Lower lobe of right lung (tissue), 2 donors: ENCODE measurements around the gene SH3BP5. TPM values are rescaled to one million over a fixed set of nuclear protein-coding genes. Genes with fewer than 3 reads are reported as not detected.
A peak's percentile ranks its signal among the peaks of the same experiment; 100 is the strongest.

ENCODE experiments used
- ATAC-seq, 2 donors: fragments of 200-7000 bp; cut with Tn5 transposase; one replicate each; pipeline ENCODE4 v1.9.1; 2020 to 2022; ENCODE audit warnings: mild to moderate bottlenecking in 2 of 2, moderate library complexity in 2 of 2
- DNase-seq: peaks from one replicate; pipeline ENCODE4 v3.0.0-alpha.2; 2020
- H3K27ac ChIP-seq: fragments of 200-600 bp; one replicate; pipeline ENCODE4 v1.8.0; 2022
- H3K27me3 ChIP-seq: fragments of 200-600 bp; one replicate; pipeline ENCODE4 v1.8.0; 2022; ENCODE audit warnings: low read depth
- H3K36me3 ChIP-seq: fragments of 200-600 bp; one replicate; pipeline ENCODE4 v1.8.0; 2022; ENCODE audit warnings: mild to moderate bottlenecking
- H3K4me1 ChIP-seq: fragments of 200-600 bp; one replicate; pipeline ENCODE4 v1.8.0; 2022
- H3K4me3 ChIP-seq: fragments of 200-600 bp; one replicate; pipeline ENCODE4 v1.8.0; 2022; ENCODE audit warnings: mild to moderate bottlenecking
- H3K9me3 ChIP-seq: fragments of 200-600 bp; one replicate; pipeline ENCODE4 v1.8.0; 2022
- intact Hi-C: fragments of 100-400 bp; cut with DNase I; formaldehyde crosslinking; loops from one replicate; pipeline ENCODE4 v1.11.0; 2022
- total RNA-seq: library from RNA; stranded (reverse); fragmentation: NEBNext Ultra II Directional; extraction: Animal tissue kit (Norgen Biotek cat#: 25700); gene quantifications from one replicate; pipeline ENCODE4 v1.2.1, GENCODE V29; 2021
- TF ChIP-seq, protein P1 (sequence below): fragments of 200-600 bp; IDR thresholded peaks from one replicate; pipeline ENCODE4 v1.8.0; 2022; ENCODE audit warnings: antibody characterized with exemption, mild to moderate bottlenecking
- donor health status: DM: no; HTN: yes; CAD: no; lungs with severe emphysema.

The SH3BP5 gene
- total RNA-seq, 1 donor from 2014 or later, result 106 TPM

GRCh38 chr3:15205482-15205933 is 126.9 kb downstream of the SH3BP5 start:
- TF ChIP-seq, protein P1, sequence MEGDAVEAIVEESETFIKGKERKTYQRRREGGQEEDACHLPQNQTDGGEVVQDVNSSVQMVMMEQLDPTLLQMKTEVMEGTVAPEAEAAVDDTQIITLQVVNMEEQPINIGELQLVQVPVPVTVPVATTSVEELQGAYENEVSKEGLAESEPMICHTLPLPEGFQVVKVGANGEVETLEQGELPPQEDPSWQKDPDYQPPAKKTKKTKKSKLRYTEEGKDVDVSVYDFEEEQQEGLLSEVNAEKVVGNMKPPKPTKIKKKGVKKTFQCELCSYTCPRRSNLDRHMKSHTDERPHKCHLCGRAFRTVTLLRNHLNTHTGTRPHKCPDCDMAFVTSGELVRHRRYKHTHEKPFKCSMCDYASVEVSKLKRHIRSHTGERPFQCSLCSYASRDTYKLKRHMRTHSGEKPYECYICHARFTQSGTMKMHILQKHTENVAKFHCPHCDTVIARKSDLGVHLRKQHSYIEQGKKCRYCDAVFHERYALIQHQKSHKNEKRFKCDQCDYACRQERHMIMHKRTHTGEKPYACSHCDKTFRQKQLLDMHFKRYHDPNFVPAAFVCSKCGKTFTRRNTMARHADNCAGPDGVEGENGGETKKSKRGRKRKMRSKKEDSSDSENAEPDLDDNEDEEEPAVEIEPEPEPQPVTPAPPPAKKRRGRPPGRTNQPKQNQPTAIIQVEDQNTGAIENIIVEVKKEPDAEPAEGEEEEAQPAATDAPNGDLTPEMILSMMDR, result no peak
- no peaks in the 10 kb centered on the region for H3K27me3 ChIP-seq
- H3K4me1 ChIP-seq, result peaks cover 36% of the 10 kb centered on the region
- DNase-seq (no peak), ATAC-seq (no peak)
- H3K36me3 ChIP-seq, result peaks cover 15% of the 10 kb centered on the region
- no peaks in the 10 kb centered on the region for H3K9me3 ChIP-seq
- H3K4me3 ChIP-seq, result peak overlapping the region; percentile 88
- H3K27ac ChIP-seq, result peak overlapping the region; percentile 98
- intact Hi-C loops, result no loop called here

Other genes with a start within 250 kb of the SH3BP5 start
- 29.7 TPM for gene RBSN, start 233.4 kb downstream of the SH3BP5 start, total RNA-seq
- 49.4 TPM for gene CAPN7, start 126.3 kb downstream of the SH3BP5 start, total RNA-seq
- gene METTL6, start 95.0 kb upstream of the SH3BP5 start, total RNA-seq, result 18.1 TPM
- 25.6 TPM for gene EAF1, start 95.0 kb upstream of the SH3BP5 start, total RNA-seq
- gene COLQ, start 189.1 kb upstream of the SH3BP5 start, total RNA-seq, result 2.0 TPM